NCI-H2227 (cell line): ENCODE results near the gene PCGF5.
"Not testable (repeated sequence)": the region's sequence is repeated elsewhere in the genome, so short reads cannot be mapped to it uniquely, and the experiment has no call there.

Experiments
- DNase-seq: peaks from one replicate; lab custom pipeline; 2025; ENCODE audit not compliant: unreplicated experiment; lab: John Stamatoyannopoulos, UW

Gene PCGF5

DNA sequence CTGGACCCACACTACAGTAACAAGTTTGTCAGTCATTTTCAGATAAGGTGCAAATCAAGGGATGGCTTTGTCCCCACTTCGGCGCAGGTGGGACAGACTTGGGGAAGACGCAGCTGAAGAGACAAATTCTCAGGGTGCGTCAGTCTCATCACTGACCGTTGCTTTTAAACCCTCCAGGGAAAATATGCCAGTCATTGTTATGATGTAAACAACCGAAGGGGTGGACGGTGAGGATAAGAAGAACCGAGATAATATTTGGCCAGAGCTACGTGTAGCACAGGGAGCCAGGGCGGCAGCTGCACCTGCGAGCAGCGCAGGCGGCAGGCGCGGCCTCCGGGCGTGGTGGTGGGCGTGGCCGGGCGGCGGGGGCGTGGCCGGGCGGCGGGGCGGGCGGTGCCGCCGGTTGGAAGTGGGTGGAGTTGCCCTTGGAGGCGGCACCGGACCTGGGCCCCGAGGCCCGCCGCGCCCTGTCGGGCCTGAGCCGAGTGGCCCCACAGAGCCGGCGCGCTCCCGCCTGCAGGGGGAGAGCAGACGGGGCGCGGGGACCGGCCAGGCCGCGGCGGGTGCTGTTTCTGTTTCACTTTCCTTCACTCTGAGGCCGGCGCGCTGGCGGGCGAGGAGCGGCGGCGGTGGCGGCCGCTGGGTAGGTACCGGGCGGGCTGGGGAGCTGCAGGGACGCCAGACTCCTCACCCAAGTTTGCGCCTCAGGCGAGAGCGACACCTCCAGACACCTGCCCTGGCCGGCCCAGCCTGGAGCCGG is at the start of gene PCGF5:
PCGF5 (plus strand) TSS at position 470 of the 760 bp plus-strand sequence. CDS start 2,209 bp downstream, outside the sequence.
- DNase-seq = peak; percentile 72

- DNase-seq = no peak
These were observed 49.0 kb upstream of the PCGF5 start for GRCh38 chr10:91171485-91171884.

DNA sequence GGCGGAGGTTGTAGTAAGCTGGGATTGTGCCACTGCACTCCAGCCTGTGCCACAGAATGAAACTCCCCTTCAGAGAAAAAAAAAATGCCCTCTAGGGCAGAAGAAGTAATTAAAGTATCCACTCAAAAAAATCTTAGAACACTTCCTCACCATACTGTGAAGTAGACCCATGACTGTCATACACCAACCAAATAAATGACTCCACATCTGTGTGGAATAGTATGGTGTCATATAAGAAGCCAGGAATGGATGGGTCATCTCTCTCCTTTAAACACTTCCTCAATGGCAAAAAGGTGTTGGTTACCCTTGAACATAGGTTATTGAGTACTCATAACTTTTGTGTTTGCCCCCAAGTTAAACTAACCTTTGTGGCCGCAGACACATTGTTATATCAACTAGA is 48.1 kb upstream of the PCGF5 start:
- DNase-seq = no peak

- DNase-seq = no peak
These were observed 35.1 kb upstream of the PCGF5 start for GRCh38 chr10:91185239-91185875.

GRCh38 chr10:91187156-91187555 is 33.3 kb upstream of the PCGF5 start:
- no peak for DNase-seq

DNA sequence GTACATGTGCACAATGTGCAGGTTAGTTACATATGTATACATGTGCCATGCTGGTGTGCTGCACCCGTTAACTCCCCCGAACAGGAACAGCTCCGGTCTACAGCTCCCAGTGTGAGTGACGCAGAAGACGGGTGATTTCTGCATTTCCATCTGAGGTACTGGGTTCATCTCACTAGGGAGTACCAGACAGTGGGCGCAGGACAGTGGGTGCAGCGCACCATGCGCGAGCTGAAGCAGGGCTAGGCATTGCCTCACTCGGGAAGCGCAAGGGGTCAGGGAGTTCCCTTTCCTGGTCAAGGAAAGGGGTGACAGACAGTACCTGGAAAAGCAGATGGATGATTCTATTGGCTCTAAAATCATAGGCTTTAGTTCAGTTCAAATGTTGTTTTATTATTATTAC is 32.5 kb upstream of the PCGF5 start:
- DNase-seq = not testable (repeated sequence)

DNA sequence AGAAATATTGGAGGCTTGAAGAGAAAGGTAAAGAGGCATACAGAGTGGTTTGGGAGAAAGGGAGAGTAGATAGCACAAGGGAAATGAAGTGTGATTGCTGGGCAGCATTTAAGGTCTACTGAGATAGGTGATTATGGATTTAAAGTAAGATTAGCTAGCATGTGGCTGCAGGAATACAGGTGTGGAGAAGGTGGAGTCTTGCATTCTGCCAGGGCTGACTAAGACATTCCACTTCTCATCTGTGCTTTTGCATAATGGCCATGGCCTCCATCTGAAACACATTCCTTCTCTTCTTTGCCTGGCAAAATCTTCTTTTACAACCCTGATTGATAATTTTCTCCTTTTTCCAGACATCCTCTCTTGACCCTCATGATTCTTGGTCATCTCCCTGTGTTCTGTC is 31.6 kb upstream of the PCGF5 start:
- no peak for DNase-seq

DNA sequence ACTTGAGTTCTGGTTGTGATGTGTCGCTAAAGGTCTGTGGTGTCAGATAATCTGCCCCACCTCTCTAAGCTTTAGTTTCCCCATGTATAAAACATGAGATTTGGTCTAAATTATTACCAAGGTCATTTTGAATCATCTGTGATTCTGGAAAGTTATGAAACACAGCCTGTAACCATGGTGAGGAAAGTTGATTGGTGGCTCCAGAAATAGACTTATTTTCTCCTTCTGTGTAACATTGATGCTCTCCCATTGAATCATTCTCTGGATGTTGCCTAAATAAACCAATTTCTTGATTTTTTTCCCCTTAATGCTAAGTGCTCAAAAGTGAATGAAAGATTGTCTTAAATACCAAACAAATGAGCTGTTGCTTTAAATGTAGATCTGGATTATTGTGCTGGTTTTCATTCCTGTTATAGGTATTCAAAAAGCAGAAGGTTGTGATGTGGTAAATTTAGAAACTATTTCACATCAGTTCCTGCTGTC is 30.0 kb upstream of the PCGF5 start:
- DNase-seq = no peak

- DNase-seq = no peak
These were observed 29.4 kb upstream of the PCGF5 start for GRCh38 chr10:91190876-91191583.

DNA sequence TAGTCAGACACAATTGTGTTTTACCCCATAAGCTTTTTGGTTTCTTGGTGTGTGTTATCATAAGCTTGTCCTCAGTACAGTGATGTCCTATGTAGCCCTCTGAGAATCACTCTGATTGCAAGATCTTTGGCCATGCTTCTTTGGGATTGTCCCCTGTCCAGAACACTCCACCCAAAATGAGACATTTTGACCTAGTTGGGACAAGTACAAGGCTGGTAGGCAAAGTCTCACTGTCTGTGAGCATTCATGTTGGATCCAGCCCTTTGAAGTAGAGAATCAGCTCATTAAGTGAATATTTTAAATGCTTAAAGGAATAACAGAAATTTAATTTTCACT is 28.9 kb upstream of the PCGF5 start:
- DNase-seq = no peak

DNA sequence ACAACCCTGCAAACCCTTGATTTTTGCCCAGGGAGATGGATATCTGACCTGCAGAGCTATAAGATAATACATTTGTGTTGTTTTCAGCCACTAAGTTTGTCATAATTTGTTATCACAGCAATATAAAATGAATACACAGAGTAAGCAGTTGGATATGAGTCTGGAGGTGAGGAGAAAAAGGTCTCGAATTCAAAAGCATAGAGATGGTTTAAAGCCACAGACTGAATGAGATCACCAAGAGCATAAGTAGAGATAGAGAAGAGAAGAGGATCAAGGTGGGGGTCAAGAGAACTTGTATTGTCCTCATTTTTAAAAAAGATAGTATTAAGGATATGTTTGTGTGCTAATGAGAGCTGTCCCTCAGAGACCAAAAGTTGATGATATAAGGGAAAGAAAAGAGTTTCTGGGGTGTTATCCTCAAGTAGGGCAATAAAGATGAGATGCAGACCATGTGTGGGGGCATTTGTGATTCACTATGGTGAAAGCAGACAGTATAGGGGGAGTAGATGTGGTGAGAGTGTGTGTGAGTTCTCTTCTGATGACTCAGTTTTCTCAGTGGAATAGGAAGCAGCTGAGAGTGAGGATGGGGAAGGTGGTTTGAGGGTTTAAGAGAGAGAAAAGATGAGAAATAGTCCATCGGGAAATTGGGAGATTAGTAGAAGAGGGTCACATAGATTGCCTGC is 25.8 kb upstream of the PCGF5 start:
- no peak for DNase-seq

DNA sequence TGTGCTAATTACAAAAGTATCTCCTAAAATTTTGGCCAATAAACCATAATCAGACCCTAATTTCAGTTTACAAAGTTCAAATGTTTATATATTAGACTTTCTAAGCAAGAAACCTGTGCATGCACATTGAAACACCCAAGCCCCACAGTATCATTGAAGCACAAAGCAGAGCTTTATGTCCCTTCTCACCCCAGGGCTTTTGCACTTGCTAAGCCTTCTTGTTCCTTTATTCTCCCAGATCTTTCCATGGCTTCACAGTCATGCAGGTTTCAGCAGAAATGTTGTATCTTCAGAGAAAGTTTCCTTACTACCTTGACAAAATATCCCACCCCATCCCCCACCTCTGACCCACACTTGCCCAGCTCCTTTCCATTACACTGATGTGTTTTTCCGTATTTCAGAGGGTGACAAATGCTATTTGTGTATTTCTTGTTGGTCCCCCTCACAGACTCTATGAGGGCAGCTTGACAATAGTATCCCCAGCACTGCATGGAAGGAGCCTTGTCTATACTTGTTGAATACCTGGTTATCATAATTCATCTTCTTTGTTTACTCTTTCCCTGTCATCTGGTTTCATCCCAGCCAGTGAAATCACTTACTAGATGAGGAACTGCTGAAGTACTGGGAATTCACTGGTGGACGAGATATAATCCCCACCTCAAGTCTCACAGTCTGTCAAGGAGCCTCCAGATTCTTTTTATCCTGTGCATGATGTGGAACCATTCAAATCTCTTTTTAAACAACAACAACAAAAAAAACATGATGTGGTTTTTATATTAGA is 24.0 kb upstream of the PCGF5 start:
- DNase-seq = no peak

DNA sequence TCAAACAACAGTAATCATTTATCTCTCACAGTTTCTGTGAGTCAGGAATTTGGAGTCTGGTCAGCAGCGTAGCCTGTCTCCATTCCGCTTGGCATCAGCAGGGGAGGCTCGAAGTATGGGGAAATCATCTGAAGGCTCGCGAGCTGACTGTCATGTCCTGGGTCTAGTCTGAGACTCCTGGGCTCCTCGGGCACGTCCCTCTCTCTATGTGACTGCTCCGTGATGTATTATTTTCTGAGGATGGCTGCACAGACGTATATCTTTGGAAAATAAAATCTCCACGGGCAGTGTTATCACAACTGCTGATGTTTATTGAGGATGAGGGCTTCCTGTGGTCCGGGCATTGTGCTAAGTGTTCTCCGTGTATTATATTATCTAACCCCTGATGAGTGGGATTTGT is 23.3 kb upstream of the PCGF5 start:
- no peak for DNase-seq

DNA sequence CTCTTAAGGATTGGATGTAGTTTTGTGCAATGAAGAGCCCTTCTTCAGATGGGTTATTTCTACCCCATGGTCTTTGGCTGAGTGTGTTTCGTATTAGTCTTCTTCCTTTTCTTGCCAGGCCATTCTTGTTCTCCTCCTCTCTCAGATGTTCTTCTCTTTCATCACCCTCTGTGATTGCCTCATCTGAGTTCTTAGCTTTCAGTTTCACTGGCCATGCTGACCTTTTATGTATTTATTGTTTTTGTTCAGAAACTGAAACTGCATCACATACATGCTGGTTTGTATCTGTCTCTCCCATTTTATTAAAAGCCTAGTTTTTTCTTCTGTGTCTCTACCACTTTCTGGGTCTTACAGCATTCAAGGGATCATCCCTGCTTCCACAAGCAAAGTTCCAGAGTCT is 21.7 kb upstream of the PCGF5 start:
- no peak for DNase-seq

- DNase-seq = no peak
These were observed 19.9 kb upstream of the PCGF5 start for GRCh38 chr10:91200314-91201212.

DNA sequence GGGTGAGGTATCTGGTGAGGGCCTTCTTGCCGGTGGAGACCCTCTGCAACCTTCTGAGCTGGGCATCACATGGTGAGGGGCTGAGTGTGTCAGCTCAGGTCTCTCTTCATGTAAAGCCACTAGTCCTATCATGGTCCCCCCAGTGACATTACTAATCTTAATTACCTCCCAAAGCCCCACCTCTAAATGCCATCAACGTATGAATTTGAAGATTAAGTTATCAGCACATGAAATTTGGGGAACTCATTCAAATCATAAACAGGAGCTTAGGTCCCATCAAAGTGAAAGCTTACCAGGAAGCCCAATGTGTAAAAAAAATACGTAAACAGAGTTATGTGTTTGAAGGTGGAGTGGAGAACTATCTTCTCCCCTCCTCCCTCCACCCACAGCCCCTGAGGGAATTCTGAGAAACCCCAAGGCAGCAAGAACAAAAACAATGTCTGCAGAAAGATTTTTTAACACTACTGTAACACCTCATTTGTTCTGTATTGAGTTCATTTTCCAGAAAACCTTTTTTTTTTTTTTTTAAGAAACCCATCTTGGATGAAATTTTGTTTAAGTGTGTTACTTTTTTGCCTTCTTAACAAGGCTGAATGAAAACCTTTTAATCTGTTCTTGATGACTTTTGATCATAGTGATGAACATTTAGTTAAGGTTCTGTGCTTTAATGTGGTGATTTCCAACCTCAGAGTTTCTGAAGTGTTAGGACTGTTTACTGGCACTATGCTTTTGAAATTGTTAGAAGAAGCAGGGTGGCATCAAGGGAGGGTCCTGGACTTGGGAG is 19.1 kb upstream of the PCGF5 start:
- no peak for DNase-seq

DNA sequence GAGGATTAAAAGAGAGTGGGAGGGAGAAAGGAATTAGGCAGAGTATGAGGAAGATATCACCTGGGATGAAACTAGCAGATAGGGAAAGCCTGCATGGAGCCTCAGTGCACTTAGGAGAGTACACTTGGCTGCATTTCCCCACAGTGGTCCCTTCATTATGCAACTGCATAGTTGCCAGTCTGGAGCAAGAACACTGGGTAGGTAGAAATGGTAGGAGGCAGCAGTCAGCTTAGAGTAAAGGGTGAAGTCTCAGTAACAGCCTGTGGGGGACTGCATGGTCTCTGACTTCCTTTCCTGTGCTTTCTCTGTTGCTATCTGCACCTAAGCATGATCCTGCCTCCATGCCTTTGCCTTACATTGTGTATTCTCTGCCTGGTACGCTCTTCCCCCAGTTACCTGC is 14.0 kb upstream of the PCGF5 start:
- DNase-seq = no peak

DNA sequence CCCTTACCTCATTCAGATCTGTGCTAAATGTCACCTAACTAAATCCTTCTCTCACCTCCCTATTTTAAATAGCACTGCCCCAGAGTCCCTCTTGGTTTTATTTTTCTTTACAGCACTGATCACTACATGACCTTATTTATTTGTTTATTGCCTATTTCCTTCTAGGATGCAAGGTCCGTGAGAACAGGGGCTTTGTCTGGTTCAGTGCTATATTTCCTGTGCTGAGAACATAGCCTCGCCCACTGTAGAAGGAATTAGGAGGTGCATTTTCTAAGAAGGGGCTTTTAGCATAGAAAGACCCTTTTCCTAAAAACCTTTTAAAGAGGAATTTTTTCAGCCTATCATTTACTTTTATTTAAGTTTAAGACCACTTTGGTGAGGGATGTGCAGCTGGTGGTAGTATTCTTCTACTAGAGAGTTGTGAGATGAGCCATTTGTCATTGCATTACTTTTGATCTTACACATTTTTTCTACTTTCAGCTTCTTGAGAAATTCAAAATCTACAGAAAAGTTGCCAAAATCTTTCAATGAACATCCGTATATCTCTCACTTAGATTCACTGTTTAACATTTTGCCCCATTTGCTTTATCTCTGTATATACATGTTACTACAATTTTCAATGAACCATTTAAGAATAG is 13.5 kb upstream of the PCGF5 start:
- DNase-seq = no peak
